ENCODE results near the gene FSTL5. TPM values are rescaled to one million over a fixed set of nuclear protein-coding genes. Genes with fewer than 3 reads are reported as not detected.

FSTL5 gene
- total and polyA plus RNA-seq, 4 donors, result 0.01 to 0.08 TPM; not detected in 2

DNA sequence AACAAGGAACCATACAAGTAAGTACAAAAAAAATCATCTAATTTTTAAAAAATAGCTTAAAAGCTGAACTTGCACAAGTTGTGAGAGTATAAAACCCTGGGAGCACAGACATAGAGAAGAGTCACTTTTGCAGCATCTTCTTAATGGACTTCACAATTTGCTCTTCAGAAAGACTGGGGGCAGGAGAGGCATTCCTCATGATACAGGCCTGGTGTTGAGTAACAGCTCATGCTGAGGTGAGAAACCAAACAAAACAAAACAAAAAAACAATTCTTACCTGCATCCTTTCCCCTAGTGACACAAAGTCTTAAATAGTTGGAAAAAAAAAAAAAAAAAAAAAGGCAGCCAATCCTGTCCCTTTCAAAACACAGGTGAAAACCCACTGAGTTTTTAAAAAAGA lies 562.8 kb downstream of the FSTL5 start:
- H3K36me3 ChIP-seq (ENCODE audit: control insufficient read depth in 4 of 4, insufficient read depth in 3 of 4, low read depth in 1 of 4, low read length in 3 of 4), result no peaks in the 10 kb centered on the region
- H3K4me3 ChIP-seq (ENCODE audit: low read depth in 1 of 3, low read length in 3 of 3), result no peak overlapping the region
- H3K27me3 ChIP-seq (ENCODE audit: control insufficient read depth in 4 of 4, insufficient read depth in 4 of 4, low read length in 3 of 4), result no peaks in the 10 kb centered on the region
- TF ChIP-seq YY1 (IDR thresholded peaks at IDR 0.05) (no peak), EGR1 (IDR thresholded peaks at IDR 0.05; ENCODE audit: low read depth in 2 of 2) (no peak), FOXA1 (IDR thresholded peaks at IDR 0.05) (no peak), GABPA (IDR thresholded peaks at IDR 0.05 in 1 of 2, conservative IDR thresholded peaks at IDR 0.05 in 1 of 2) (no peak), SP1 (IDR thresholded peaks at IDR 0.05) (no peak), HNF4A (conservative IDR thresholded peaks at IDR 0.05) (no peak), JUND (IDR thresholded peaks at IDR 0.05) (no peak), ZBTB33 (IDR thresholded peaks at IDR 0.05) (no peak), TAF1 (conservative IDR thresholded peaks at IDR 0.05) (no peak), NR2F2 (IDR thresholded peaks at IDR 0.05) (no peak), FOXA2 (IDR thresholded peaks at IDR 0.05) (no peak), CTCF (IDR thresholded peaks at IDR 0.05; ENCODE audit: low read depth, low read length, missing input control) (no peak), HNF4G (IDR thresholded peaks at IDR 0.05) (no peak), ATF3 (IDR thresholded peaks at IDR 0.05) (no peak), RAD21 (IDR thresholded peaks at IDR 0.05) (no peak), RXRA (IDR thresholded peaks at IDR 0.05) (no peak)
- TF ChIP-seq, protein P1, sequence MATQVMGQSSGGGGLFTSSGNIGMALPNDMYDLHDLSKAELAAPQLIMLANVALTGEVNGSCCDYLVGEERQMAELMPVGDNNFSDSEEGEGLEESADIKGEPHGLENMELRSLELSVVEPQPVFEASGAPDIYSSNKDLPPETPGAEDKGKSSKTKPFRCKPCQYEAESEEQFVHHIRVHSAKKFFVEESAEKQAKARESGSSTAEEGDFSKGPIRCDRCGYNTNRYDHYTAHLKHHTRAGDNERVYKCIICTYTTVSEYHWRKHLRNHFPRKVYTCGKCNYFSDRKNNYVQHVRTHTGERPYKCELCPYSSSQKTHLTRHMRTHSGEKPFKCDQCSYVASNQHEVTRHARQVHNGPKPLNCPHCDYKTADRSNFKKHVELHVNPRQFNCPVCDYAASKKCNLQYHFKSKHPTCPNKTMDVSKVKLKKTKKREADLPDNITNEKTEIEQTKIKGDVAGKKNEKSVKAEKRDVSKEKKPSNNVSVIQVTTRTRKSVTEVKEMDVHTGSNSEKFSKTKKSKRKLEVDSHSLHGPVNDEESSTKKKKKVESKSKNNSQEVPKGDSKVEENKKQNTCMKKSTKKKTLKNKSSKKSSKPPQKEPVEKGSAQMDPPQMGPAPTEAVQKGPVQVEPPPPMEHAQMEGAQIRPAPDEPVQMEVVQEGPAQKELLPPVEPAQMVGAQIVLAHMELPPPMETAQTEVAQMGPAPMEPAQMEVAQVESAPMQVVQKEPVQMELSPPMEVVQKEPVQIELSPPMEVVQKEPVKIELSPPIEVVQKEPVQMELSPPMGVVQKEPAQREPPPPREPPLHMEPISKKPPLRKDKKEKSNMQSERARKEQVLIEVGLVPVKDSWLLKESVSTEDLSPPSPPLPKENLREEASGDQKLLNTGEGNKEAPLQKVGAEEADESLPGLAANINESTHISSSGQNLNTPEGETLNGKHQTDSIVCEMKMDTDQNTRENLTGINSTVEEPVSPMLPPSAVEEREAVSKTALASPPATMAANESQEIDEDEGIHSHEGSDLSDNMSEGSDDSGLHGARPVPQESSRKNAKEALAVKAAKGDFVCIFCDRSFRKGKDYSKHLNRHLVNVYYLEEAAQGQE (IDR thresholded peaks at IDR 0.05), result no peak
- H3K4me1 ChIP-seq (ENCODE audit: control insufficient read depth in 4 of 4, insufficient read depth in 4 of 4, low read length in 3 of 4), result no peaks in the 10 kb centered on the region
- H3K9me3 ChIP-seq (ENCODE audit: control insufficient read depth in 4 of 4, low read length in 3 of 4), result no peaks in the 10 kb centered on the region
- no peak overlapping the region for H3K27ac ChIP-seq (ENCODE audit: low read depth in 1 of 2, low read length in 2 of 2)
- no peak for DNase-seq (ENCODE audit: low spot score)
- no peak overlapping the region for H3K9ac ChIP-seq (ENCODE audit: low read depth in 1 of 2, low read length in 2 of 2)

DNA sequence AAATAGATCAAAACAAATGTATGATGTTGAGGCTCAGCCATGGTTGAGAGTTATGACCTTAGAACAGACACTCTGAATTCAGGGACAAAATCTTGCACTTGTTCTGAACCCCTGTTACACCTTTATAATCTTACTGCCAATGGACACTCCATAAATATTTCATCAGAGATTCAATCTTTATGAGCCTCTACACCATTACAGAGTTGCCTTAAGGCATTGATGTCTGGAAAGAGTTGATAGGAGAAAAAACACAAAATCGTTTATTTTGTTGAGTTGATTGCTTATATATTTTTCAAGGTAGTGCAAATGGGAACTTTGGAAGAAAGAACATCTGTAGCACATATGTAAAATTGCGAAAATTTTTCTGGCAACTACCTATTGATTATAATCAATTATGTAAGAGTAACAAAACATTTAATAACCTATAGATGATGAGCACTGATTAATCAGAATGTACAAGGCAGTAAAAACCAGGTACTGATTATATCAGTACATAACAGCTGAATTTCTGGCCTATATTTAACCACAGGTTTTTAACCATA lies 568.5 kb downstream of the FSTL5 start:
- 74% methylated on average over 2 of the region's 2 CpGs for WGBS
- Histone ChIP-seq H3K4me3 (ENCODE audit: low read depth in 1 of 3, low read length in 3 of 3) (no peak overlapping the region), H3K27me3 (ENCODE audit: control insufficient read depth in 4 of 4, insufficient read depth in 4 of 4, low read length in 3 of 4) (no peaks in the 10 kb centered on the region), H3K9ac (ENCODE audit: low read depth in 1 of 2, low read length in 2 of 2) (no peak overlapping the region), H3K36me3 (ENCODE audit: control insufficient read depth in 4 of 4, insufficient read depth in 3 of 4, low read depth in 1 of 4, low read length in 3 of 4) (no peaks in the 10 kb centered on the region), H3K4me1 (ENCODE audit: control insufficient read depth in 4 of 4, insufficient read depth in 4 of 4, low read length in 3 of 4) (no peaks in the 10 kb centered on the region), H3K27ac (ENCODE audit: low read depth in 1 of 2, low read length in 2 of 2) (no peak overlapping the region), H3K9me3 (ENCODE audit: control insufficient read depth in 4 of 4, low read length in 3 of 4) (no peaks in the 10 kb centered on the region)
- no peak for TF ChIP-seq YY1 (IDR thresholded peaks at IDR 0.05)
- no peak for TF ChIP-seq HNF4A (conservative IDR thresholded peaks at IDR 0.05)
- no peak for TF ChIP-seq JUND (IDR thresholded peaks at IDR 0.05)
- no peak for TF ChIP-seq FOXA2 (IDR thresholded peaks at IDR 0.05)
- no peak for TF ChIP-seq HNF4G (IDR thresholded peaks at IDR 0.05)
- no peak for TF ChIP-seq TAF1 (conservative IDR thresholded peaks at IDR 0.05)
- TF ChIP-seq EGR1 (IDR thresholded peaks at IDR 0.05; ENCODE audit: low read depth in 2 of 2), result no peak
- no peak for DNase-seq (ENCODE audit: low spot score)
